K562 (cell line): Measurements from ENCODE around the gene FOXD4. TPM values are rescaled to one million over a fixed set of nuclear protein-coding genes. Genes with fewer than 3 reads are reported as not detected.
A peak's percentile ranks its signal among the peaks of the same experiment; 100 is the strongest.
"Not testable (repeated sequence)": the region's sequence is repeated elsewhere in the genome, so short reads cannot be mapped to it uniquely, and the experiment has no call there.

ENCODE experiments used
- ATAC-seq: fragments of 200-7000 bp; cut with Tn5 transposase; 3 replicates; pipeline ENCODE4 v1.9.1; 2020; ENCODE audit warnings: moderate library complexity
- BruUV-seq: library from RNA; stranded (reverse); fragments of 400-500 nt; replicated peaks from 2 replicates; lab custom pipeline; 2021; lab: Mats Ljungman, UMichigan
- CTCF ChIA-PET: fragments of 300-600 bp; formaldehyde crosslinking; extraction: SDS; loops from one replicate; lab custom pipeline; 2021; ENCODE audit warnings: low intra/inter-chr PET ratio; lab: Yijun Ruan, JAX
- POLR2A ChIA-PET: fragments of 300-600, 350-650 bp; sonication (Branson Sonifier 250); formaldehyde crosslinking; extraction: SDS; loops from one replicate; lab custom pipeline; 2021; ENCODE audit warnings: antibody characterized with exemption, inconsistent platforms; lab: Yijun Ruan, JAX
- DNase-seq, 4 experiments: peaks; one replicate each; pipeline versions ENCODE4 v3.0.0 to v3.0.0-alpha.2; 2011 to 2018; ENCODE audit warnings: low spot score in 3 of 4, mixed read lengths in 3 of 4; ENCODE audit errors: extremely low read depth in 1 of 4
- FAIRE-seq: peaks from 2 replicates; lab custom pipeline; 2011; peaks lifted over from hg19 to GRCh38; lab: Jason Lieb, UNC
- H2AFZ ChIP-seq: 2 replicates; pipeline ENCODE4 v1.6.0; 2011; ENCODE audit warnings: low read depth, low read length, control low read depth, inconsistent platforms
- H3K27ac ChIP-seq: fragments of 200-600 bp; 3 replicates; pipeline ENCODE4 v1.8.0; 2011; ENCODE audit warnings: low read depth, mild to moderate bottlenecking, control low read depth, inconsistent platforms, low read length, moderate library complexity, mixed read lengths; ENCODE audit errors: extremely low read depth
- H3K27me3 ChIP-seq, 2 experiments: fragments of 300-600 bp in 1 of 2; 2 replicates in 1 of 2; 3 replicates in 1 of 2; pipeline versions ENCODE4 v1.6.0 to v1.8.0; 2011; ENCODE audit warnings: inconsistent platforms in 2 of 2, low read length in 2 of 2, mild to moderate bottlenecking in 1 of 2, mixed read lengths in 1 of 2, moderate library complexity in 1 of 2; ENCODE audit not compliant: control insufficient read depth in 2 of 2, insufficient read depth in 2 of 2
- H3K36me3 ChIP-seq: fragments of 300-600 bp; 3 replicates; pipeline ENCODE4 v1.8.0; 2011; ENCODE audit warnings: mild to moderate bottlenecking, low read length, inconsistent platforms; ENCODE audit not compliant: control insufficient read depth, insufficient read depth
- H3K4me1 ChIP-seq, 2 experiments: fragments of 200-600 bp in 1 of 2; replicated peaks in 1 of 2; 2 replicates in 1 of 2; 3 replicates in 1 of 2; pipeline versions ENCODE4 v1.5.1 to v1.8.0; 2011; ENCODE audit warnings: inconsistent platforms in 2 of 2, low read length in 2 of 2, mild to moderate bottlenecking in 1 of 2, mixed read lengths in 1 of 2, moderate library complexity in 1 of 2; ENCODE audit not compliant: control insufficient read depth in 2 of 2, insufficient read depth in 2 of 2
- H3K4me2 ChIP-seq: 2 replicates; pipeline ENCODE4 v1.6.1; 2011; ENCODE audit warnings: low read length, control low read depth, inconsistent platforms, mixed read lengths; ENCODE audit not compliant: insufficient read depth
- H3K4me3 ChIP-seq: fragments of 200-600 bp; sonication (generic), shearing (Covaris generic); 2 replicates; pipeline ENCODE4 v1.5.1; 2016; ENCODE audit warnings: control low read depth, inconsistent platforms
- H3K79me2 ChIP-seq: fragments of 200-600 bp; 3 replicates; pipeline ENCODE4 v1.8.0; 2011; ENCODE audit warnings: low read length, inconsistent platforms; ENCODE audit not compliant: control insufficient read depth, insufficient read depth
- H3K9ac ChIP-seq, 2 experiments: 2 replicates each; pipeline versions ENCODE4 v1.6.0 to v1.6.1; 2011; ENCODE audit warnings: low read depth in 2 of 2, low read length in 2 of 2, control low read depth in 1 of 2, inconsistent platforms in 1 of 2, mild to moderate bottlenecking in 1 of 2, mixed read lengths in 1 of 2; ENCODE audit not compliant: insufficient read depth in 1 of 2
- H3K9me1 ChIP-seq: one replicate; pipeline ENCODE4 v1.6.0; 2011; ENCODE audit warnings: inconsistent platforms, mild to moderate bottlenecking, low read length, moderate library complexity; ENCODE audit not compliant: control insufficient read depth, insufficient read depth
- H3K9me3 ChIP-seq: replicated peaks from 2 replicates; pipeline ENCODE4 v1.5.1; 2011; ENCODE audit warnings: low read depth, low read length, inconsistent platforms; ENCODE audit not compliant: control insufficient read depth, insufficient read depth
- H4K20me1 ChIP-seq: replicated peaks from 2 replicates; pipeline ENCODE4 v1.6.1; 2011; ENCODE audit warnings: low read length, inconsistent platforms, mixed read lengths; ENCODE audit not compliant: control insufficient read depth, insufficient read depth
- WGBS: fragments of 100-300 bp; shearing (Covaris generic); methylation state at CpG from one replicate; pipeline ENCODE4 v1.1.6; 2016; ENCODE audit warnings: low coverage, mixed read lengths; ENCODE audit not compliant: insufficient coverage; ENCODE audit errors: missing lambda C conversion rate; 5-methylcytosine and 5-hydroxymethylcytosine counted together
- in situ Hi-C: fragments of 300-500 bp; cut with MboI; formaldehyde crosslinking; loops from 4 replicates; pipeline ENCODE4 v1.15.0; 2018; ENCODE audit warnings: inconsistent platforms, mixed read lengths
- intact Hi-C: fragments of 100-400 bp; cut with micrococcal nuclease; formaldehyde crosslinking; loops from 2 replicates; pipeline ENCODE4 v1.14.2; 2022
- polyA plus RNA-seq, 8 experiments: library from polyadenylated mRNA; depleted of rRNA in 4 of 8; stranded (reverse) in 5 of 8; unstranded in 3 of 8; fragments of >200 nt; fragmentation: Nextera tagmentation in 2 of 8; fragmentation: Illumina TruSeq in 1 of 8; extraction: Ambion mirVana in 2 of 8; extraction: Trizol in 1 of 8; gene quantifications; 2 replicates each; pipeline versions ENCODE4 v1.2.1 to v1.2.3, GENCODE V29; 2011 to 2014; ENCODE audit warnings: inconsistent platforms in 1 of 8, missing spikeins in 1 of 8
- total RNA-seq, 7 experiments: library from RNA; depleted of rRNA in 6 of 7; stranded (reverse); fragments of >200 nt in 6 of 7; fragmentation: Illumina TruSeq in 2 of 7; extraction: Trizol in 2 of 7; gene quantifications; 2 replicates each; pipeline versions ENCODE4 v1.2.1 to v1.2.3, GENCODE V29; 2011 to 2021; ENCODE audit warnings: low replicate concordance in 1 of 7

Gene FOXD4
- total and polyA plus RNA-seq, 9 of the 15 experiments (the other 6 are each of a cell fraction or from before 2014, with no cell fraction given) = 0.06 to 1.0 (median 0.53) TPM; not detected in 1

DNA sequence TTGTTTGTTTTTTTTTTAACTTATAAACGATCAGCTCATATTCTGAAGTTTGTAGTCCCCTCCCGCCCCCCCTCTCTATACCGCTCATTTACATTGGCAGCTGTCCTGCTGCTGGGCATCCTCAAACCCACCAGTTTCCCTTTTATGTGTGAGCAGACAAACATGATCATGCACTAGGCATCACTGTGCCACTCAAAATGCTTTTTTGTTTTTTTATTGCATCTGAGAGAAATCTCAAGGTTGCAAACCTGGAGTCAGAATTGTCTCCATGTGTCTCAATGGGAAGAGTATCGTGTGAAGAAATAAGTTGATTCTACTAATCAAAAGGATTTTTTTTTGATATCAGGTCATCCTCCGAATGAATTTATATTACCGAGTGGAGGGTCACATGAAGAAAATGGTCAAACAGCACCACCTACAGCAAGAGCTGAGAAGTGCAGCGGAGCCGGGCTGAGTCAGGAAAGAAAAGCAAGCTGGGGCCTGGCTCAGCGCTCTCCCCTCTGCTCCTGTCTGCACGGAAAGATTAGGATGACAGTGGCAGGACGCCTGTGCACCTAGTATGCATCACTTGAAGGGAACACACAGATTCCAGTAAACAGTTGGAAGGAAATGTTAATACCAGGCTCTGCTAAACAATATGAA lies 29.7 kb downstream of the FOXD4 start:
- POLR2A ChIA-PET, H3K79me2 ChIP-seq, H3K9me1 ChIP-seq, H3K9ac ChIP-seq, in situ Hi-C loops, H3K4me1 ChIP-seq, intact Hi-C loops, BruUV-seq, H4K20me1 ChIP-seq, DNase-seq, H3K4me2 ChIP-seq, H3K27ac ChIP-seq, FAIRE-seq, H3K27me3 ChIP-seq, CTCF ChIA-PET, H3K36me3 ChIP-seq, H3K4me3 ChIP-seq, H3K9me3 ChIP-seq, H2AFZ ChIP-seq: not testable (repeated sequence)
- 0% methylated on average over 1 of the region's 11 CpGs for WGBS
- peak; percentile 87 for ATAC-seq

DNA sequence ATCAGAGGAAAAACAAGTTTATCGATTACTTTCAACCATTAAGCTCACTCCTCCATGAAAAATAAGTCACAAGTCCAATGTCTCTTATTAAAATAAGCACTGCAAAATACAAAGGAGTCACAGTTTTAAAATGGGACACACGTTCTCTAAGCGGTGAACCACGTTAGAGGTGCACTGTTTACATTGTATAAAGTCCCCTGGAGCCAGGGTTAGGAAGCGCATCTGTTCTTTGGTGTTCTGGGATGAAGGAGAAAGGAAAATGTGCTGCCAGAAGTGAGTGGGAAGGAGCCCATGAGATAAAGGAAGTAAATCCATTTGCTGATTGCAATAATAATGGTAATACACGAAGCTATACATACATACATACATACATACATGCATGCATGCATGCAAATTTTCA lies 30.4 kb downstream of the FOXD4 start:
- ATAC-seq = peak; percentile 68
- H4K20me1 ChIP-seq, H3K9ac ChIP-seq, H3K27ac ChIP-seq, H3K9me1 ChIP-seq, H3K4me1 ChIP-seq, DNase-seq, H3K79me2 ChIP-seq, H3K4me3 ChIP-seq, H3K27me3 ChIP-seq, BruUV-seq, H3K36me3 ChIP-seq, intact Hi-C loops, CTCF ChIA-PET, H3K4me2 ChIP-seq, FAIRE-seq, H2AFZ ChIP-seq, H3K9me3 ChIP-seq, POLR2A ChIA-PET, in situ Hi-C loops: not testable (repeated sequence)
- 21% methylated on average over 4 of the region's 6 CpGs for WGBS

DNA sequence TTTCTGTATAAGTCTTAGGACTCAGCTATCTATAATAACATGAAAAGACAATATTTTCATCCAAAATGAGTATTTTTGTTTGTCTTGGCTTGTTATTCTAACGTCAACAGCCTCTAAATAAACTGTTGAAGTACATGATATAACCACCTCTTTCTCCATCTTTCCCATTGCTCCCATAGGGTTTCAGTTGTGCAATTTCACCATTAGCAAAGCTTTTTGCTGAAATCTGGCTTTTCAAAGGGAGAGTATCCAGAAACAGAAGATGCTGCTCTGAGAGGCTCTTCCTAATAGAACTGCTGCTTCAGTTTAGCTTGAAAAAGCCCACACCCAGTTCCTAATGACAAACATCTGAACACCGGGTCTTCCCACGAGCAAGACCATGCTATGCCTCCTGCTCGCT lies 31.1 kb downstream of the FOXD4 start:
- H2AFZ ChIP-seq, H4K20me1 ChIP-seq, BruUV-seq, H3K4me2 ChIP-seq, H3K9ac ChIP-seq, H3K4me1 ChIP-seq, H3K36me3 ChIP-seq, CTCF ChIA-PET, ATAC-seq, H3K4me3 ChIP-seq, POLR2A ChIA-PET, H3K9me1 ChIP-seq, H3K9me3 ChIP-seq, H3K27me3 ChIP-seq, in situ Hi-C loops, H3K27ac ChIP-seq, intact Hi-C loops, DNase-seq, H3K79me2 ChIP-seq, FAIRE-seq: not testable (repeated sequence)
- no CpG with 5 or more reads among the region's 4 CpGs for WGBS

DNA sequence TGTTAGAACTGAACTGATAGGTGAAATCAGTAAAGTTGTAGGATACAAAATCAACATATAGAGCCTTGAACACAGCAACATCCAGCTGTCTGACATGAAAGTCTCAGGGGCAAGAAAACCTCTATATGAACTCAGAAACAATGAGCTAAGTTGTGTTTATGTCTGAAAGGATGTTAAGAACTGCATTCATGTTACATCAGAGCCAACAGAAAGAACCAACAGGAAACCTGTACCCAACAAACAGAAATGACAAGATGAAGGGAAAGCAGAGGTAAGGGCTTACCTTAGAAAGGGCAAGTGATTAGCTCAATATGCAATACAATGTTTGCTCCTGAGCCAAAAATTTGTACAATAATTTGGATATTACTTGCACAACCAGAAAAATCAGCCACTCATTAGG lies 31.5 kb downstream of the FOXD4 start:
- ATAC-seq, H3K79me2 ChIP-seq, intact Hi-C loops, H3K27ac ChIP-seq, H3K4me3 ChIP-seq, H3K27me3 ChIP-seq, H4K20me1 ChIP-seq, H3K36me3 ChIP-seq, H3K9me1 ChIP-seq, DNase-seq, CTCF ChIA-PET, H3K4me1 ChIP-seq, in situ Hi-C loops, H2AFZ ChIP-seq, H3K4me2 ChIP-seq, BruUV-seq, H3K9ac ChIP-seq, FAIRE-seq, POLR2A ChIA-PET, H3K9me3 ChIP-seq: not testable (repeated sequence)
